ENCODE results near the gene CDC42SE1.

Gene CDC42SE1

DNA sequence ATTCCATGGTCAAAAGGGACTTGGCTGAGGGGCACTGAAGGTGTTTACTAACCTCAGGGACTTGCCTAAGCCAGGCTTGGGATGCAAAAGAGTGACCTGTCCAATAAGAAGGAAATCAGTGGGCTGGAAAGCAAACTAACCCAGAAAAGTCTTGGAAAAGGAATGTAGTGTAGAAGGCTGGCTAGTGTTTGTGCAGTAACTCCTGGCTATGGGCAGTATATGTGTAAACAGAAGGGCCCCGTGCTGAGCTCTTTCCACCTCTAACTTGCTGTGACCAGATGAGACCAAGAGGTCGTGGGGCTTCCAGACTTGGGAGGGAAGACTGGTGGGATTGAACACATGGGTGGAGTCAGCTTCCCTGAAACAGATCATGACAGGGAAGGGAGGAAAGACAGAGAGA lies 56.8 kb downstream of the CDC42SE1 start:
- no peak for DNase-seq (ENCODE audit: low read depth, low spot score)
- TF ChIP-seq EZH2 (IDR thresholded peaks at IDR 0.05) (no peak), POLR2AphosphoS5 (IDR thresholded peaks at IDR 0.05; ENCODE audit: borderline replicate concordance, low read depth, low read length) (no peak), FOXP2 (optimal IDR thresholded peaks at IDR 0.05; ENCODE audit: control extremely low read depth, extremely low read length, insufficient read depth) (no peak)
- H3K36me3 ChIP-seq (ENCODE audit: insufficient read depth, low read length), result no peaks in the 10 kb centered on the region
- no peak overlapping the region for H3K9ac ChIP-seq (ENCODE audit: insufficient read length)
- no peaks in the 10 kb centered on the region for H3K9me3 ChIP-seq (ENCODE audit: low read depth, low read length)
- H3K27ac ChIP-seq, result no peak overlapping the region
- H3K4me3 ChIP-seq, result no peak overlapping the region

DNA sequence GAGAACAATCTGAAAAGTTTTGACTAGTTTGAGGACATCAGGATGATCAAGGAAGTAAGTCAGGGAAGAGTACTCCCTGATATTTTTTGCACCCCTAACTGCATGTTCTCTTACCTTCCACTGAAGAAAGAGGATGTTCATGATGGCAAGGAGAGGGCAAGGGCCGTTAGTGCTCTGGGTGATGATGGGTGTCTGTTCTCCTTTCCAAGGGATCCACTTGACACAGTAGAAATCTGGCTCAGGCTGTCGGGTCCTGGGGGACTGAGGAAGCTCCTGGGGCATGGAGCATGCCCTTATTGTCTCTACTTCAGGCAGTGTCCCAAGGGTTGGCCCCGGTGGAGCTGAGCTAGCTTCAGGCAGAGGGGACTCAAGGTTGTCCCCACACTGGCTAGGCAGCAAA lies 57.4 kb downstream of the CDC42SE1 start:
- Histone ChIP-seq H3K4me3 (no peak overlapping the region), H3K36me3 (ENCODE audit: insufficient read depth, low read length) (no peaks in the 10 kb centered on the region), H3K9ac (ENCODE audit: insufficient read length) (no peak overlapping the region), H3K9me3 (ENCODE audit: low read depth, low read length) (no peaks in the 10 kb centered on the region), H3K27ac (no peak overlapping the region)
- TF ChIP-seq POLR2AphosphoS5 (IDR thresholded peaks at IDR 0.05; ENCODE audit: borderline replicate concordance, low read depth, low read length) (no peak), FOXP2 (optimal IDR thresholded peaks at IDR 0.05; ENCODE audit: control extremely low read depth, extremely low read length, insufficient read depth) (no peak), EZH2 (IDR thresholded peaks at IDR 0.05) (no peak)
- DNase-seq (ENCODE audit: low read depth, low spot score), result no peak

DNA sequence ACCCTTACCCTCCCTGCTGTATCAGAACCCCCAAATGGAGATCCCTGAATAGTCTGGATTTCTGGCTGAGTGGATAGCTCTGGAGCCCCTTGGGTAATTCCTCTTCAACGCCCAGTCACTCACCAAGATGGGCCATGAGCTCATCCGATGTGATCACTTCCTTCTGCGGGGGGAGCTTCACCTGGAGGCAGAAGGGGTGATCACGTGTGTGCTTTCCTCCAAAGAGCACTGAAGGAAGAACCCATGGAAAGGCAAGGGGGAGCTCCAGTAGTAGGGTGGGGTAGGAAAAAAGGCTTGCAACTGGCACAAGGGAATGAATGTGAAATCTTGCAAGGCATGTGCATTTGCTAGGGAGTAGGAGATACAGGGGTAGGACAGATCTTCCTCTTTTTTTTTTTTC lies 57.8 kb downstream of the CDC42SE1 start:
- DNase-seq (ENCODE audit: low read depth, low spot score), result no peak
- Histone ChIP-seq H3K36me3 (ENCODE audit: insufficient read depth, low read length) (no peaks in the 10 kb centered on the region), H3K9ac (ENCODE audit: insufficient read length) (no peak overlapping the region), H3K4me3 (no peak overlapping the region), H3K9me3 (ENCODE audit: low read depth, low read length) (no peaks in the 10 kb centered on the region), H3K27ac (no peak overlapping the region)
- no peak for TF ChIP-seq FOXP2 (optimal IDR thresholded peaks at IDR 0.05; ENCODE audit: control extremely low read depth, extremely low read length, insufficient read depth)
